ENCODE data around the gene FGF12.

GRCh38 chr3:192253138-192253887 lies 474.0 kb downstream of the FGF12 start:
- no peak for TF ChIP-seq CTCF (IDR thresholded peaks at IDR 0.05)
- TF ChIP-seq EZH2 (IDR thresholded peaks at IDR 0.05; ENCODE audit: borderline replicate concordance, insufficient read depth, low read depth, low read length, poor library complexity, severe bottlenecking): no peak
